ENCODE data around the gene M1AP.
"Not testable (repeated sequence)": the region's sequence is repeated elsewhere in the genome, so short reads cannot be mapped to it uniquely, and the experiment has no call there.

The M1AP gene

GRCh38 chr2:74646834-74647482 is 1.2 kb downstream of the M1AP start:
- no peak for DNase-seq

- DNase-seq = no peak
Observed at GRCh38 chr2:74646201-74646600, 1.9 kb downstream of the M1AP start.

DNA sequence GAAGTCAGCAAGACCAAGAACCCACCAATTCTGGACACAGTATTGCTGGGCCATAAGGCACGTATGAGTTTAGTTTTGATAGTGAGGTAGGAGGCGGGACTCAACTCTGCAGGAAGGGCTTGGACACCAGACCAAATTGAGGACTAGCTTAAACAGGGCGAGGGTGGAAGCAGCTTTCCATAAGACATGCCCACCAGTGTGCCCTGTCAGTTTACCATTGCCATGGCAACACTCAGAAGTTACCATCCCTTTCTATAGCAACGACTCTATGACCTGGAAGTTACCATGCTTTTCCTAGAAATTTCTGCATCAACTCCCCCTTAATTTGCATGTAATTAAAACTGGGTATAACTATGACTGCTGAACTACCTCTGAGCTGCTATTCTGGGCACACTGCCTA is 2.8 kb downstream of the M1AP start:
- no peak for DNase-seq

DNA sequence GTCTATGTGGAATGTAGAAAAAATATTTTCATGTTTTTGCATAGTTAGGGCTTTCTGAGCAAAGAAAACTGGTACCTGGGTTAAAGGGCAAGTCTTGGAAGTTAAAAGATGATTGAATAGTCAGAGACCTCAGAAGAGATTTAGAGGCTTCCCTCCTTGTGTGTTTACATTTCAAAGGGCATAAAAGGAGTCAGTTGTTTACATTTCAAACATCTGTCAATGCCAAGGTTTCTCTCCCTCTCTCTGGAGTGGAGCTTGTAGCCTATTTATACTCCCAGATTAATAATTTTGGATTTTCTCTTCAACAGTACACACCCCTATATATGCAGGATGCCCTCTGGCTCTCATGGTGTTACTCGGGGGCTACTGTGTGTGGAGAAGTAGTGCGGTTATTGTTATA is 8.6 kb downstream of the M1AP start:
- no peak for DNase-seq

GRCh38 chr2:74632939-74633312 is 15.2 kb downstream of the M1AP start:
- no peak for DNase-seq

DNA sequence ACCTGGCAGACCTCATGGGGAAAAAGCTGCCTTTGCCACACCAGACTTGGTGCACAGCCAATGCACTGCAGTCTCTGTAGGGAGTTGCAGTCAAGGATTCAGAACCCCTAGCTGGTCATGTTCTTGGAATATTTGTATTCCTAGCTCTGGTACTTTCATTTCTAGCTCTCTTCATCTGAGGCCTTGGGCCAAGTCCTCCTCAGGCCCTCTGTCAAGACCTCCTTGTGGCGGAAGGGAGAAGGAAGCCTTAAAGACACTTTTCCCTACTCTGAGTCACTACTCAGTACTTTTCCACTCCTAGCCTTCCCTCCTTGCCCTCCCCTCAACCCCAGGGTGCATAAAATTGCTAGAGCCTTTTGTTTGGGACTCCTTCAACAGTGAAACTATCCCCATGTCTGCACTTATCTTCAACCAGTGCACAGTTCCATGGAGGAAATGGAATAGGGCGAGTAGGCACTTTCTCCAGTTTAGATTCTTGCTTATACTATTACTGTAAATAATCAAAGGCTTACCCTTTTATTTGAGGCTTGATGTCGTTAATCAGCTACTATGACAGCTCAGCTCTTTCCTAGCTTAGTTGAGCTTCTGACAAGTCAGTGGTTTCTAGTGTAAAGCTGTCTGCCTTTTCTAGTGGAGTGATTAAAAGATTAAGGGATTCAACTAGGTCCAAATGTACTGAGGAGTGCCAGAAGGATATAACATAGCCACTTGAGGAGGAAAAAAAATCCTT is 15.8 kb downstream of the M1AP start:
- DNase-seq = no peak

GRCh38 chr2:74630454-74630853 is 17.7 kb downstream of the M1AP start:
- not testable (repeated sequence) for DNase-seq

- no peak for DNase-seq
Observed at GRCh38 chr2:74628538-74629105, 19.5 kb downstream of the M1AP start.

GRCh38 chr2:74625658-74626425 is 22.3 kb downstream of the M1AP start:
- no peak for DNase-seq

DNA sequence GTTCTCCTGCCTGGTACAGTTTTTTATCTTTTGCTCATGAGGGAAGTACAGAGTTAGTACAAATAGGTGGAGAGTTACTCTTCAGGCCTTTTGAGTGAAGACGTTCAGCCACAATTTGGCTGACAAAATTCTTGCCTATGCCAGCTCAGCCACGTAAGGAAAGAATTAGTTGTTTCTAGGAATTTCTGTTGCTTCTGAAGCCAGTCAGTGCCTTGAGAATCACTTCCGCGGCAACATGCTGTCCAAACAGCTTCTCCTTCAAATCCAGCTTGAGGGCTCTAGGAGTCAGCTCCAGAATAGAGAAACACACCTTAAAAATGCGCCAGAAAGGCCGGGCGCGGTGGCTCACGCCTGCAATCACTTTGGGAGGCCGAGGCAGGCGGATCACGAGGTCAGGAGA is 27.5 kb downstream of the M1AP start:
- no peak for DNase-seq

DNA sequence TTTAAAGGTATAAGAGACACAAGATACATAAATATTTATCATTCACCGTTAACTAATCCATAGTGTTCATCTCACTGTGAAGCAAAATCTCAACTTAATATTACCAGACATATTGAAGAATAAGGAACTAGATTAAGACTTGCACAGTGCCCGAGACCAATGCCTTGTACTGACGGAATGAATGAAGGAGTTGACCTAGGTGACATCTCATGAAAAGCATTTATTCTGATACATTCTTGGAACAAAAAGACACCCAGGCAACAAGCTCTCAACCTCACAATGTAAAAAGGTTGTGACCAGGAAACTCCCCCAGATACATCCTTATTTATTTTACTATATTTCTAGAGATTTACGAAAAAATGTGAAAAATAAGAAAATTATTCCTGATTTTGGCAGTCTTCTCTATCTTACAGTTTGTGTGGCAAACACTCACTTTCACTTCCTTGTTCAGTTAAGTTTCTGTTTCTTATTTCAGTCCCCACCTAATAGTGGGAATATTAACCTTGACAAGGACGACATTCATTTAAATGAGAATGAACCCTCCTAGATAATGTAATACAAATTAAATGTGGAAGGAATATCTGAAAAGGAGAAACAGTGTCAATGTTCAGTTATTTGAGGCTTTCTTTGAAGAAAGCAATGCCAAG is 28.4 kb downstream of the M1AP start:
- DNase-seq = no peak

- DNase-seq = no peak
Observed at GRCh38 chr2:74618410-74619083, 29.6 kb downstream of the M1AP start.

DNA sequence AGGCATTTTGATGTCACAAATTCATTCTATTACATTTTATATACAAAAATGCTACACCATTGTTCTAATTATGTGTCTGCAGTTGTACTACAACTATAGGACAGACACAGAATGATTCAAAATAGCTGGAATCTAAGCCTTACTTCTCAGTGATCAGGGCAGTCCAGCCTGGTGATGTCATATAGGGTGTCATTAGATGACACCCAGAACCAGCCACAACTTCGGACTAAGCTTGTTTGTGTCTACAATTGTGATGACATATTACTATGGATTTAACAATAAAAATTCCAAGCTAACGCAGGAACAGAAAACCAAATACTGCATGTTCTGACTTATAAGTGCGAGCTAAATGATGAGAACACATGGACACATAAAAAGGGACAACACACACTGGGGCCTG is 31.0 kb downstream of the M1AP start:
- no peak for DNase-seq

DNA sequence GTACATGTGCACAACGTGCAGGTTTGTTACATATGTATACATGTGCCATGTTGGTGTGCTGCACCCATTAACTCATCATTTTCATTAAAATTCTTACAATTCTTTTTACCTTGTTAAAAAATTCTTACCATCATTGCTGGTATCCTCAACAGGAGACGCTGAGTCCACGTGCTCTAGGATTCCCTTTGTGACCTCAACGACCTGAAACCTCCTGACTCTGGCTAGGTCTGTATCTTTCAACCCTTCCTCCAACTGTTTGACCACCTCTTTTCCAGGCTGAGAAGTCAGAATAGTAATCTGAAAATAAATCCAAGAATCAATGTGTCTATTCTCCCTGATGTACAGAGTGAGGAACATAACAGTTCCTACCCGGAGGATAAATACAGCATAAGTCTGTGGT is 41.2 kb downstream of the M1AP start:
- no peak for DNase-seq

- DNase-seq = no peak
Observed at GRCh38 chr2:74603282-74604000, 44.7 kb downstream of the M1AP start.

- DNase-seq = no peak
Observed at GRCh38 chr2:74602586-74603281, 45.4 kb downstream of the M1AP start.

DNA sequence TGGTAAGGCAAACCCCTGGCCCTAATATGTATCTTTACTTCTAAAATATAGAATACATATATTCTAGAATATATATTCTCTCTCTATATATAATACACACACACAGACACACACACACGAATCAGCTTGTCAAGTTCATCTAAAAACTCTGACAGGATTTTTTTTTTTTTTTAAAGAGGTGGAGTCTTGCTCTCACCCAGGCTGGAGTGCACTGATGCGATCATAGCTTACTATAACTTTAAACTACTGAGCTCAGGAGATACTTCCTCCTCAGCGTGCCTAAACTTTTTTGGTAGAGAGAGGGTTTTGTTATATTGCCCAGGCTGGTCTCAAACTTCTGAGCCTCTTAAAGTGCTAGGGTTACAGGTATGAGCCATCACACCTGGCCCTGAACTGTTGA is 48.5 kb downstream of the M1AP start:
- DNase-seq = no peak

GRCh38 chr2:74597410-74597809 is 50.7 kb downstream of the M1AP start:
- DNase-seq = no peak

DNA sequence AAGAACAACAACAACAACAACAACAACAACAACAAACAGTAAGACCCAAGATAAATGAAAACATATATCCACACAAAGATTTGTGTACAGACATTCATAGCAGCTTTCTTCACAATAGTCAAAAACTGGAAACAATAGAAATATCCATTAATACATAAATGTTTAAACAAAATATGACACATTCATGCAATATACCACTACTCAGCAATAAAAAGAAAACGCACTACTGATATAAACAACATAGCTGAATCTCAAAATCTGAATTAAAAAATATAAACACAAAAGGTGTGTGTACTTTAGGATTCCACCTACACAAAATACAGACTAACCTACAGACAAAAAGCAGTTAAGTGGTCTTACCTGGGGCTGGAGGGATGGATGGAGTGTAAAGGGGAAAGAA is 51.5 kb downstream of the M1AP start:
- no peak for DNase-seq

DNA sequence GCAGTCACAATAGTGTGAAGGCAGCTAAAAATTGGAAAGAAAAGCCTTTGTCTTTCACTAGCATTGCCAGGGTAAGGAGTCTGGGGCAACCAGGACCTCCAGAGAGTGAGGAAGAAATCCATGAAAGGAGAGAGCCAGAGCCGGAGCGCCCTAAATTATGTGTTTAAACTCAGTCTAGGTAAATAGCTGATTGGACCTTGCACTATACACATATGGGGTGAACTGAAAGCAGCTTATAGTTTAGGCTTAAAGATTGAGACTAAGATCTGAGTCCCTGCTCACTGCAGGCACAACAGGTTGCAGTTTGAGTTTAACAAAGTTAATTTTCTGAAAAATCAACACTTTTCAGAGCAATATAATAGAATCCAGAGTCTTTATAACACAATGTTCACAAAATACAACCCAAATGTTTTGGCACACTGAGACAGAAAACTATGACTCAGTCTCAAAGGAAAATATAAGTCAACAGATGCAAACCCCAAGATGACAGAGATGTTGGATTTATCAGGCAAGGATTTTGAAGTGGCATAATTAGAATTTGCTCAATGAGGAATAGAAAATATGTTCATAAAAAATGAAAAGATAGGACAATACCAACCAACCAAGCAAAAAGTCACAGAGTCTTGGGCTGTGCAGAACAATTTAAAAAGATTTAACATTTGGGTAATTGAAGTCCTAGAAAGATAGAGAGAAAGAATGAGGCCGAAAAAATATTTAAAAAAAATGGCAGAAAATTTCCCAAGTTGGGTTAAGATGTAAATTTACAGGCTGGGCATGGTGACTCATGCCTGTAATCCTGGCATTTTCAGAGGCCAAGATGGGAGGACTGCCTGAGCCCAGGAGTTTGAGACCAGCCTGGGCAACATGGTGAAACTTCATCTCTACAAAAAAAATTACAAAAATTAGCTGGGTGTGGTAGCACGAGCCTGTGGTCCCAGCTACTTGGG is 54.0 kb downstream of the M1AP start:
- DNase-seq = no peak

All from activated CD4-positive, alpha-beta T cell treated with anti-CD3 and anti-CD28 coated beads, Interleukin-2, amount 50 U/mL, for 4 hours (primary cell).